DMS 273 (cell line): ENCODE results near the gene SFN.

Source experiments
- DNase-seq: peaks from one replicate; lab custom pipeline; 2025; ENCODE audit not compliant: unreplicated experiment; lab: John Stamatoyannopoulos, UW

SFN gene

DNA sequence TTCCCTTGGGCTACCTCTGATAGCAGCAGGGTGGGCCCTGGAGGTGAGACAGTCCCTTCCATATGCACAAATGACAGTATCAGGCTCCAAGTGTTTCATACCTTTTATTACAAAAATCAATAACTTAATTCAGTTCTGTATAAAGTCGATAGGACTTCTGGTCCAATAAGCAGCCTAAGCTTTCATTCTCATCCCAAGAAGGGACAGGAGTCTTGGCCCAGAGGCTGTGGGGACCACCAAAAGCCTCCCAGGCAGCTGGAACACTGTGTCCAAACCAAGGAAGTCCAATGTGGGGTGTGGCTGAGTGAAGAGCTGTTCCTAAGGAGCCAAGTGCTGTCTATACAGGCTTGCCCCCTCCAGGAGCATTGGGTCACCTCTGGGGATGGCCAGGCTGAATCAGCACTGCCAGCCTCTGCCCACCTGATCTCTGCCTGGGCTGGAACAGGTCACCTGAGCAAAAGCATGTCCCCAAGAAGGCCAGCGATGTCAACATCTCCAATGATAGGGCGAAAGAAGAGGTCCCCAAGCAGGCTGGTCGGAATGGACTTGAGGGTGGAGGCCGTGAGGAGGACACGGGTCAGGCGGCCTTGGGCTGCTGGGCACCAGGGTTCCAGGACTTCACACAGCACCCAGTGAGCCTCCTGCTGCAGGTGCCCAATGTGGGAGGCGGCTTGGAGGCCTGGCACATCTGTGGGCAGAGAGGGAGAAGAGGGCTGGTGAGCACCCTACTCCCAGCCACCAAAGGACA, 48.6 kb downstream of the SFN start:
- DNase-seq = no peak

DNA sequence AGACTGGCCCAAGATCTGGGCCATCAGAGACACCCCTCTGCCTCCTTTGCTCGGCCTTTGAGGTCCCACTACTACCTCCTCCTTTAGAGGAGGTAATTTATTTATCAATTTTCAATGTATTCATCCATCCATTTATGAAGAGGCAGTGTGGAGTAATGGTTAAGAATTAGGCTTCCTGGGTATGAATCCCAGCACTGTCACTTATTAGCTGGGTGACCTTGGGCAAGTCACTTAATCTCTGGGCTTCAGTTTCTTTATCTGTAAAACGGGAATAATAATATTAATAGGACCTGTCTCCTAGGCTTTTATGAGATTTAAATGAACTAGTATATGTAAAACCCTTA, 49.2 kb downstream of the SFN start:
- no peak for DNase-seq

DNA sequence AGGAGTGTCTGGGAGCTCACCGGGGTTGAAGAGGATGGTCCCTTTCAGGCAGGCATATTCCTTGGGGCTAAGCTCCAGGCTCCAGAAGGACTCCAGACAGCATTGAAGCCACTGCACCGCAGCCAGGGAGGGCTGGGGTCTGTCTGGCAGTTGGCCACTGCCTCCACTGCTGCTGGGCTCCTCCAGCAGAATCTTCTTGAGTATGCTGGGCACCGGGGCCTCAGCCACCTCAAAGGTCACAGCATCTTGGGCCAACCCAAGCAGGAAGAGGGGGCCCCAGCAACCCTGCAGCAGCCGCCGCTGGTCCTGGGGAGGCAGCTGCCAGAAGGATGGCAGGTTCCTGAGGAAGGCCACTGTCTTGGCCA, 50.4 kb downstream of the SFN start:
- DNase-seq = no peak
